ENCODE measurements around the gene TENM4.

TENM4 gene

DNA sequence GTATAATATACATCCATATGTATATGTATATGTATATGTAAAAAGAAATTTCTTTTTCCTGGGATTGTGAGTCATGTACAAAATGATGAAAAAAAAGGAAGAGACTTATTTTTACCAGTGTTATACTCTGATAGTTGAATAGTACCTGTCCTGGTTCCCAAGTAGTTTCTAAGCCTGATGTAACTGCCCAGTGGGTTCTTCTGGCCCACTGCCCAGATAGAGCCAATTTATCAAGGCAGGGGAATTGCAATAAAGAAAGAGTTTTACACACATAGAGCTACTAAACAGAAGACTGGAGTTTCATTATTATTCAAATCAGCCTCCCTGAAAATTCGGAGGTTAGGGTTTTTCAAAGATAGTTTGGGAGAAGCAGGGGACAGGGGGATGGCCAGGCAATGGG is 837.0 kb downstream of the TENM4 start:
- no peak for DNase-seq

Measured in KG1 (cell line).